HepG2 (cell line): ENCODE data around the gene ONECUT3. TPM values are rescaled to one million over a fixed set of nuclear protein-coding genes. Genes with fewer than 3 reads are reported as not detected.
A peak's percentile ranks its signal among the peaks of the same experiment; 100 is the strongest.

ENCODE experiments used
- ATAC-seq: fragments of 200-7000 bp; cut with Tn5 transposase; 3 replicates; pipeline ENCODE4 v1.9.1; 2020; ENCODE audit warnings: mild to moderate bottlenecking, moderate library complexity
- BruUV-seq: library from RNA; stranded (reverse); fragments of 400-500 nt; replicated peaks from 2 replicates; lab custom pipeline; 2021; lab: Mats Ljungman, UMichigan
- CTCF ChIA-PET: fragments of 300-600 bp; formaldehyde crosslinking; extraction: SDS; loops from one replicate; lab custom pipeline; 2021; ENCODE audit warnings: low total read pairs, inconsistent platforms, low intra/inter-chr PET ratio; lab: Yijun Ruan, JAX
- POLR2A ChIA-PET: fragments of 350-600 bp; sonication (Branson Sonifier 250); formaldehyde crosslinking; loops from one replicate; lab custom pipeline; 2020; ENCODE audit warnings: antibody characterized with exemption, inconsistent platforms; lab: Yijun Ruan, JAX
- DNase-seq: peaks from one replicate; pipeline ENCODE4 v3.0.0-alpha.2; 2015; ENCODE audit warnings: low spot score
- FAIRE-seq: peaks from 3 replicates; lab custom pipeline; 2011; peaks lifted over from hg19 to GRCh38; lab: Jason Lieb, UNC
- H2AFZ ChIP-seq: one replicate; pipeline ENCODE4 v1.6.1; 2011; ENCODE audit warnings: low read length, inconsistent platforms
- H3K27ac ChIP-seq: fragments of 300-600 bp; 3 replicates; pipeline ENCODE4 v1.8.0; 2011; ENCODE audit warnings: mixed run types, mild to moderate bottlenecking, mixed read lengths, low read length, inconsistent platforms; ENCODE audit not compliant: insufficient read depth; ENCODE audit errors: extremely low read length
- H3K27me3 ChIP-seq, 2 experiments: fragments of 200-600 bp in 1 of 2; 2 replicates in 1 of 2; 3 replicates in 1 of 2; pipeline versions ENCODE4 v1.6.0 to v1.8.0; 2011; ENCODE audit warnings: low read length in 2 of 2, mild to moderate bottlenecking in 2 of 2, moderate library complexity in 2 of 2, inconsistent platforms in 1 of 2; ENCODE audit not compliant: insufficient read depth in 2 of 2, control insufficient read depth in 1 of 2
- H3K36me3 ChIP-seq, 2 experiments: fragments of 200-600 bp in 1 of 2; replicated peaks in 1 of 2; 2 replicates in 1 of 2; 3 replicates in 1 of 2; pipeline versions ENCODE4 v1.5.1 to v1.8.0; 2011; ENCODE audit warnings: low read length in 2 of 2, inconsistent platforms in 1 of 2; ENCODE audit not compliant: insufficient read depth in 2 of 2, control insufficient read depth in 1 of 2
- H3K4me1 ChIP-seq: 2 replicates; pipeline ENCODE4 v1.5.1; 2012; ENCODE audit warnings: low read length, inconsistent platforms; ENCODE audit not compliant: insufficient read depth
- H3K4me2 ChIP-seq: 2 replicates; pipeline ENCODE4 v1.6.0; 2011; ENCODE audit warnings: low read depth, low read length, inconsistent platforms
- H3K4me3 ChIP-seq, 3 experiments: fragments of 200-600 bp in 1 of 3; sonication (generic), shearing (Covaris generic) in 1 of 3; replicated peaks in 1 of 3; 2 replicates each; pipeline ENCODE4 v1.5.1; 2011 to 2016; ENCODE audit warnings: low read length in 3 of 3, inconsistent platforms in 2 of 3, low read depth in 2 of 3, mild to moderate bottlenecking in 2 of 3, control low read depth in 1 of 3, mixed read lengths in 1 of 3; ENCODE audit not compliant: insufficient read depth in 1 of 3
- H3K79me2 ChIP-seq: one replicate; pipeline ENCODE4 v1.6.1; 2011; ENCODE audit warnings: low read length, inconsistent platforms; ENCODE audit not compliant: insufficient read depth
- H3K9ac ChIP-seq: 2 replicates; pipeline ENCODE4 v1.6.0; 2011; ENCODE audit warnings: mild to moderate bottlenecking, low read depth, low read length, inconsistent platforms; ENCODE audit not compliant: insufficient read depth
- H3K9me3 ChIP-seq: 2 replicates; pipeline ENCODE4 v1.5.1; 2012; ENCODE audit warnings: mild to moderate bottlenecking, low read length
- H4K20me1 ChIP-seq: 2 replicates; pipeline ENCODE4 v1.6.0; 2011; ENCODE audit warnings: inconsistent platforms, mild to moderate bottlenecking, low read length, moderate library complexity; ENCODE audit not compliant: insufficient read depth
- RBAK ChIP-seq: sonication (generic); formaldehyde crosslinking; IDR thresholded peaks from 2 replicates; pipeline ENCODE4 v1.5.1; 2020; ENCODE audit warnings: mild to moderate bottlenecking, missing genetic modification reagents
- ZNF503 ChIP-seq: sonication (generic); formaldehyde crosslinking; IDR thresholded peaks from 2 replicates; pipeline ENCODE4 v1.4.0; 2020; ENCODE audit warnings: missing genetic modification reagents
- WGBS: methylation state at CpG from one replicate; pipeline ENCODE4 v1.1.6; 2017; ENCODE audit warnings: low lambda C conversion rate; 5-methylcytosine and 5-hydroxymethylcytosine counted together
- in situ Hi-C: cut with HindIII; loops from 2 replicates; pipeline ENCODE4 v1.10.0; 2017; ENCODE audit warnings: low pct_unique_long_range_greater_than_20kb; ENCODE audit not compliant: extremely low pct_ligation_motif_present
- intact Hi-C: fragments of 100-400 bp; cut with micrococcal nuclease; formaldehyde crosslinking; loops from one replicate; pipeline ENCODE4 v1.10.0; 2022; ENCODE audit not compliant: unreplicated experiment
- polyA plus RNA-seq, 8 experiments: library from polyadenylated mRNA; depleted of rRNA in 3 of 8; stranded (reverse) in 7 of 8; unstranded in 1 of 8; fragments of >200 nt; fragmentation: Illumina TruSeq in 4 of 8; extraction: Trizol in 4 of 8; gene quantifications; 2 replicates each; pipeline versions ENCODE4 v1.2.1 to v1.2.3, GENCODE V29; 2011 to 2016; ENCODE audit warnings: low read depth in 4 of 8, missing spikeins in 1 of 8, mixed read lengths in 1 of 8; ENCODE audit not compliant: insufficient read depth in 1 of 8
- total RNA-seq, 5 experiments: library from RNA; depleted of rRNA; stranded (reverse); fragments of >200 nt; fragmentation: Illumina TruSeq; extraction: Trizol; gene quantifications; 2 replicates each; pipeline ENCODE4 v1.2.3, GENCODE V29; 2016; ENCODE audit warnings: low read depth in 1 of 5

Gene ONECUT3
- total and polyA plus RNA-seq, 2 of the 13 experiments (the other 11 are each of a cell fraction or from before 2014, with no cell fraction given) = under 0.01 TPM; not detected in 1

GRCh38 chr19:1739960-1740629 is 13.2 kb upstream of the ONECUT3 start:
- in situ Hi-C loops = no loop called here
- intact Hi-C loops = no loop called here

More at GRCh38 chr19:1739960-1740629, 13.2 kb upstream of the ONECUT3 start:
- peaks cover 4 to 46% of the 10 kb centered on the region in 2 experiments; a peak in 4 of 5 replicates for H3K27me3 ChIP-seq
- H3K27ac ChIP-seq = no peak overlapping the region
- H3K79me2 ChIP-seq = no peaks in the 10 kb centered on the region
- no peaks in the 10 kb centered on the region for H4K20me1 ChIP-seq
- ATAC-seq (no peak), FAIRE-seq (no peak), DNase-seq (no peak)
- TF ChIP-seq ZNF503 (CRISPR knock-in tag) (no peak), RBAK (CRISPR knock-in tag) (peak; percentile 85)
- 40% methylated on average over 5 of the region's 11 CpGs for WGBS
- no peaks in the 10 kb centered on the region for H3K36me3 ChIP-seq
- no peak overlapping the region for H3K4me2 ChIP-seq
- 0 out of 2 replicates have a peak, but pooled peaks cover 4% of the 10 kb centered on the region for H3K4me1 ChIP-seq
- H3K9me3 ChIP-seq = no peaks in the 10 kb centered on the region
- no peak overlapping the region for H3K4me3 ChIP-seq
- no TSS peak for BruUV-seq
- ChIA-PET POLR2A (no interaction called here), CTCF (no interaction called here)
- no peak overlapping the region for H2AFZ ChIP-seq
- H3K9ac ChIP-seq = no peak overlapping the region
